Glutamatergic neuron (in vitro differentiated cells): ENCODE results near the gene PCARE. TPM values are rescaled to one million over a fixed set of nuclear protein-coding genes. Genes with fewer than 3 reads are reported as not detected.

Experiments
- DNase-seq: peaks from one replicate; pipeline ENCODE4 v3.0.0; 2022
- H3K27ac Mint-ChIP-seq: one replicate; pipeline ENCODE4 v1.8.0; 2020; ENCODE audit warnings: mild to moderate bottlenecking, mixed read lengths, inconsistent platforms; ENCODE audit not compliant: unreplicated experiment
- H3K27me3 Mint-ChIP-seq: one replicate; pipeline ENCODE4 v1.8.0; 2020; ENCODE audit warnings: mild to moderate bottlenecking, moderate library complexity, mixed read lengths, inconsistent platforms; ENCODE audit not compliant: unreplicated experiment
- H3K36me3 Mint-ChIP-seq: one replicate; pipeline ENCODE4 v1.8.0; 2020; ENCODE audit warnings: mild to moderate bottlenecking, mixed read lengths, inconsistent platforms; ENCODE audit not compliant: unreplicated experiment
- H3K4me1 Mint-ChIP-seq: one replicate; pipeline ENCODE4 v1.8.0; 2020; ENCODE audit warnings: mild to moderate bottlenecking, low read depth, mixed read lengths, inconsistent platforms; ENCODE audit not compliant: unreplicated experiment
- H3K4me3 Mint-ChIP-seq: one replicate; pipeline ENCODE4 v1.8.0; 2020; ENCODE audit warnings: mild to moderate bottlenecking, mixed read lengths, inconsistent platforms; ENCODE audit not compliant: unreplicated experiment
- H3K9me3 Mint-ChIP-seq: one replicate; pipeline ENCODE4 v1.8.0; 2020; ENCODE audit warnings: mild to moderate bottlenecking, moderate library complexity, mixed read lengths, inconsistent platforms; ENCODE audit not compliant: unreplicated experiment
- total RNA-seq: library from RNA; stranded (reverse); fragmentation: NEBNext Ultra II Directional; extraction: Animal tissue kit (Norgen Biotek cat#: 25700); gene quantifications from one replicate; pipeline ENCODE4 v1.2.1, GENCODE V29; 2021; ENCODE audit not compliant: unreplicated experiment
- TF ChIP-seq, protein P1 (sequence below): fragments of 200-600 bp; sonication (generic); IDR thresholded peaks from one replicate; pipeline ENCODE4 v1.5.0; 2021; ENCODE audit not compliant: partially characterized antibody, unreplicated experiment

Gene PCARE
- total RNA-seq, 1 donor from 2014 or later = 0.66 TPM

DNA sequence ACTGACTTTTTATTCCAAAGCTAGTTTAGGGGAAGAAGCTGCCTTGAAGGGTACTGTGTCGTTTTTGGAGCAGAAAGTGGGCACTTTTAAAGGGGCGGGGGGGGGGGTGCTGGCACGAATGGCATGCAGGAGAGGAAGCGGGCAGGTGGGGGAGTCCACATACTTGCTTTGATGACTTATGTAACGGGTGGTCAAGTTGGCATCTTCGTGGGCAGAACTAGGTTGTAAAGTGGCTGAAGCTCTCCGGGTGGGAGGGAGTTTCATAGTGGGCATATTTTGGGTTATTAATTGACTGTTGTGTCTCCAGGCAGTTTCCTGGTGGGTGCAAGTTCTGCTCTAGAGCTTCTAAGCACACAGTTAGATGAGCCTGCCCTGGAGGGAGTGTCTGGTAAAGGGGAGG lies 19.9 kb downstream of the PCARE start:
- Mint-ChIP-seq H3K27me3 (peaks cover 4% of the 10 kb centered on the region), H3K9me3 (no peaks in the 10 kb centered on the region), H3K27ac (no peak overlapping the region), H3K36me3 (no peaks in the 10 kb centered on the region), H3K4me1 (peaks cover 14% of the 10 kb centered on the region), H3K4me3 (no peak overlapping the region)
- TF ChIP-seq, protein P1, sequence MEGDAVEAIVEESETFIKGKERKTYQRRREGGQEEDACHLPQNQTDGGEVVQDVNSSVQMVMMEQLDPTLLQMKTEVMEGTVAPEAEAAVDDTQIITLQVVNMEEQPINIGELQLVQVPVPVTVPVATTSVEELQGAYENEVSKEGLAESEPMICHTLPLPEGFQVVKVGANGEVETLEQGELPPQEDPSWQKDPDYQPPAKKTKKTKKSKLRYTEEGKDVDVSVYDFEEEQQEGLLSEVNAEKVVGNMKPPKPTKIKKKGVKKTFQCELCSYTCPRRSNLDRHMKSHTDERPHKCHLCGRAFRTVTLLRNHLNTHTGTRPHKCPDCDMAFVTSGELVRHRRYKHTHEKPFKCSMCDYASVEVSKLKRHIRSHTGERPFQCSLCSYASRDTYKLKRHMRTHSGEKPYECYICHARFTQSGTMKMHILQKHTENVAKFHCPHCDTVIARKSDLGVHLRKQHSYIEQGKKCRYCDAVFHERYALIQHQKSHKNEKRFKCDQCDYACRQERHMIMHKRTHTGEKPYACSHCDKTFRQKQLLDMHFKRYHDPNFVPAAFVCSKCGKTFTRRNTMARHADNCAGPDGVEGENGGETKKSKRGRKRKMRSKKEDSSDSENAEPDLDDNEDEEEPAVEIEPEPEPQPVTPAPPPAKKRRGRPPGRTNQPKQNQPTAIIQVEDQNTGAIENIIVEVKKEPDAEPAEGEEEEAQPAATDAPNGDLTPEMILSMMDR = no peak
- DNase-seq = no peak

GRCh38 chr2:29053670-29054400 lies 20.5 kb downstream of the PCARE start:
- Mint-ChIP-seq H3K36me3 (no peaks in the 10 kb centered on the region), H3K9me3 (no peaks in the 10 kb centered on the region), H3K4me1 (peaks cover 14% of the 10 kb centered on the region), H3K4me3 (no peak overlapping the region), H3K27ac (no peak overlapping the region), H3K27me3 (peaks cover 6% of the 10 kb centered on the region)
- no peak for DNase-seq
- TF ChIP-seq, protein P1 = no peak

DNA sequence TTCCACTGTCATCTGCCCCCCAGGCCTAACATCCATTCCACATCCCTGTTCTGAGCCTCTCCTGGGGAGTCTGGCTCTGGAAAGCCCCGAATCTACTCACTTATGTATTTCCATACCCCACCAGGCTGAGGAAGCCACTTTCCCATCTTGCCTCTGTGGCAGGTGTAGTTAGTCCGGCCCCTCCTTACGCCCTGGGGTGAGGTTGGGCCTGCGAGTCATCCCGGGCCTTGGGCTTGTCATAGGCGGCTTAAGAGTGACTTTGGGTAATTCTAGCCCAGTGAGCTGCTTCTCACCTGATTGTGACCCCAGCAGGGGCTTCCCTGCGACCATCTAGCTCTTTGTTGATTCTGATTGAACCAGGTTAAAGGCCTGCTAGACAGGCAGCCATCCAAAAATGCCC lies 21.1 kb downstream of the PCARE start:
- TF ChIP-seq, protein P1 = no peak
- Mint-ChIP-seq H3K4me1 (peaks cover 14% of the 10 kb centered on the region), H3K27me3 (peaks cover 6% of the 10 kb centered on the region), H3K27ac (no peak overlapping the region), H3K9me3 (no peaks in the 10 kb centered on the region), H3K4me3 (no peak overlapping the region), H3K36me3 (no peaks in the 10 kb centered on the region)
- no peak for DNase-seq

- no peak for DNase-seq
- no peaks in the 10 kb centered on the region for H3K9me3 Mint-ChIP-seq
- no peaks in the 10 kb centered on the region for H3K36me3 Mint-ChIP-seq
- H3K27ac Mint-ChIP-seq = no peak overlapping the region
- H3K27me3 Mint-ChIP-seq = peaks cover 6% of the 10 kb centered on the region
- H3K4me1 Mint-ChIP-seq = peaks cover 12% of the 10 kb centered on the region
- TF ChIP-seq, protein P1 = no peak
- H3K4me3 Mint-ChIP-seq = no peak overlapping the region
Observed at GRCh38 chr2:29052807-29053206, 21.5 kb downstream of the PCARE start.

- no peaks in the 10 kb centered on the region for H3K9me3 Mint-ChIP-seq
- DNase-seq = no peak
- peaks cover 11% of the 10 kb centered on the region for H3K4me1 Mint-ChIP-seq
- TF ChIP-seq, protein P1 = no peak
- no peak overlapping the region for H3K4me3 Mint-ChIP-seq
- H3K27me3 Mint-ChIP-seq = peaks cover 5% of the 10 kb centered on the region
- H3K36me3 Mint-ChIP-seq = no peaks in the 10 kb centered on the region
- no peak overlapping the region for H3K27ac Mint-ChIP-seq
Observed at GRCh38 chr2:29051730-29052129, 22.6 kb downstream of the PCARE start.
